HT-29 (cell line): ENCODE results near the gene GNG7. TPM values are rescaled to one million over a fixed set of nuclear protein-coding genes. Genes with fewer than 3 reads are reported as not detected.

ENCODE experiments used
- DNase-seq: peaks from one replicate; pipeline ENCODE4 v3.0.0-alpha.2; 2015; ENCODE audit warnings: low spot score
- total RNA-seq: library from RNA; depleted of rRNA; stranded (reverse); fragments of >200 nt; shearing (Covaris generic); gene quantifications from 2 replicates; pipeline ENCODE4 v1.2.3, GENCODE V29; 2014; rRNA removed

GNG7 gene
- 0.03 and 0.23 TPM in 2 replicates for total RNA-seq

GRCh38 chr19:2702170-2703076 is at the start of gene GNG7:
Gene GNG7 (minus strand): TSS chr19:2702694. CDS start chr19:2520688, 182,006 bp downstream.
- DNase-seq: peak; percentile 75

GRCh38 chr19:2751438-2751830 is 48.9 kb upstream of the GNG7 start:
- no peak for DNase-seq

GRCh38 chr19:2750808-2751437 is 48.4 kb upstream of the GNG7 start:
- DNase-seq: no peak

GRCh38 chr19:2747349-2747748 is 44.9 kb upstream of the GNG7 start:
- DNase-seq: no peak

- no peak for DNase-seq
Observed at GRCh38 chr19:2744113-2744512, 41.6 kb upstream of the GNG7 start.

GRCh38 chr19:2743099-2743498 is 40.6 kb upstream of the GNG7 start:
- DNase-seq: no peak

GRCh38 chr19:2740314-2740656 is 37.8 kb upstream of the GNG7 start:
- no peak for DNase-seq

- DNase-seq: peak; percentile 94
Observed at GRCh38 chr19:2739602-2740313, 37.3 kb upstream of the GNG7 start, which contains the start of gene SLC39A3. Gene SLC39A3 (minus strand): TSS chr19:2740017. CDS start chr19:2737257, 2,760 bp downstream.

GRCh38 chr19:2736550-2737190 is 34.2 kb upstream of the GNG7 start:
- DNase-seq: no peak

GRCh38 chr19:2735374-2735773 is 32.9 kb upstream of the GNG7 start:
- DNase-seq: no peak

- no peak for DNase-seq
Observed at GRCh38 chr19:2734589-2735288, 32.2 kb upstream of the GNG7 start.

- DNase-seq: no peak
Observed at GRCh38 chr19:2733930-2734588, 31.6 kb upstream of the GNG7 start.

GRCh38 chr19:2732883-2733282 is 30.4 kb upstream of the GNG7 start:
- DNase-seq: no peak

- DNase-seq: no peak
Observed at GRCh38 chr19:2732157-2732725, 29.7 kb upstream of the GNG7 start.

- no peak for DNase-seq
Observed at GRCh38 chr19:2731181-2731995, 28.9 kb upstream of the GNG7 start.

GRCh38 chr19:2729943-2730818 is 27.7 kb upstream of the GNG7 start:
- DNase-seq: no peak

GRCh38 chr19:2728783-2729387 is 26.4 kb upstream of the GNG7 start:
- no peak for DNase-seq

GRCh38 chr19:2727640-2727944 is 25.1 kb upstream of the GNG7 start:
- no peak for DNase-seq
